ENCODE measurements around the gene NISCH.
A peak's percentile ranks its signal among the peaks of the same experiment; 100 is the strongest.

Gene NISCH

GRCh38 chr3:52447512-52448355 is 7.7 kb upstream of the NISCH start:
- DNase-seq = no peak

GRCh38 chr3:52450489-52451236 is 4.7 kb upstream of the NISCH start:
- no peak for DNase-seq

GRCh38 chr3:52451237-52452083 is 3.9 kb upstream of the NISCH start:
- no peak for DNase-seq

- DNase-seq = no peak
These were observed 3.3 kb upstream of the NISCH start for GRCh38 chr3:52452126-52452525.

GRCh38 chr3:52452570-52453221 is 2.7 kb upstream of the NISCH start:
- no peak for DNase-seq

GRCh38 chr3:52453496-52454249 is 1.7 kb upstream of the NISCH start, which contains the start of gene TNNC1:
Gene TNNC1 (minus strand): TSS chr3:52454041. CDS start chr3:52454015, 26 bp downstream.
- peak; percentile 15 for DNase-seq

DNA sequence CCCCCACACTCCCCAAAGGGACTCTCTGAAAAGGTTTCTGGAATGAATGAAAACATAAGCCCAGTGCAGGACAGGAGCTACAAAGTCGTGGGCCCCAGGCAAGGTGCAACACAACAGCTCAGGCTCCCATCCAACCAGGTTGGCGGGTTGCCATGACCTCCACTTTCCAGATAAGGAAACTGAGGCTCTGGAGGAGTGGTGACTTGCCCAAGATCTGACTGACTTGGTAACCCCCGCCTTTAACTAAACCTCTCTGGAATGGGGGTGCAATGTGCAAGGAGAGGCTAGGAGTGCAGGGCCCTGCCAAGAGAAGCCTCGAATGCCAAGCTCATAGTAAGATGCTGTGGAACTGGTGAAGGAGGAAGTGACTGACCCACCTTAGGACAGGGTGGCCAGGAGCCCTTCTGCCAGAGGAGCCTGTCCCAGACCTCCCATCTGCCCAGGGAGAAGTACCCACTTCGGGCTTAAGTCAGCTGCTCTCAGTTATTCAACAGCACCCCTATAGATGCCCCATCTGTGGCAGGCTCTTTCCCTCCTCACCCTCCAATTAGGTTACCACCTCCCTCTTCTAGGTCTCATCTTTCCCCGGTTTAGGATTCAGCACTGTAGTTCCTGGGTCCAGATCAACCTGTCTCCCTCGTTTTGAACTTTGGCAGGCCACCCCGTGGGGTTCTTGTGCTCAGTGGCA is 1.0 kb upstream of the NISCH start:
- DNase-seq = no peak

DNA sequence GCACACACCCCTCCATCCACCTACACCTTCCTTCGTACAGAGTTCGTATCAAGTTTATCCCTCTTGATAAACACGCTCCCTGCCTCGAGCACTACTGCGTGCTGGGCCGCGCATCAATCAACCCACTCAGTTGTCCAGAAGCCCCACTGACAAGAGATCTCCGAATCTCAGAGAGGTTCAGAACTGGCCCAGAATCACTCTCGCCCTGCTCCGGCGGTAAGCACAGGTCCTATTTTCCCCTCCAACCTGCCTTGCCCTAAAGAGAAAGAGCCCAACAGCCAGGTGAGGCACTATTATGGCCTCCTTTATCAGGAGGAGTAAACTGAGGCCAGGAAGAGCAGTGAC is 494 bp upstream of the NISCH start:
- no peak for DNase-seq

DNA sequence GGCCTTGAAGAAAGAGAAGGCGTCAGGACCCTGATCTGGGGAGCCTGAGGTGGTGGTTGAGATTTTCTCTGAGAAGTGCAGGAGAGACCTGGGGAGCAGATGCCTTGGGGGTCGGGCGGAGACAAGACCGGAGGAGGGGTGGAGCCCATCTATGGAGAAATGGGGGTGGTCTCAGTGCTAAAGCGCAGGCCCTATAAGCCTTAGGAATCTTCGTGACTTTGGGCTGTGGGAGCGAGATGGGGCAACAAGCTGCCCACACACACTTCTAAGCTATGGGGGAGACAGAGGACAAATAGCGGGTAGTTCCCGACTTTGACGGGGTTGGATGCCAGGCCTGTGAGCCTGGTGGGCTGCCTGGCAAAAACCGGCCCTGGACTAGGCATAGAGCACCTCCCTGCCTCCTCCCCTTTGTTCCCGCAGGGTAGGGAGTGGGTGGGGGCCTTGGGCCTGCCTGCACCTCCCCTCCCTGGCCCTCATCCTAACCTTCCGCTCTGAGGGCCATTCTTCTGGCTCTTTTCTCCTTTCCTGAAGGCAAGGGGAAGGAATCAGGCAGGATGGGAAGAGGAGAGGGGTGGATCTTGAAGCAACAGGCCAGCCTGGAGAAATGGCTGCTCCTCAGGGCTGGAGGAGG is 880 bp downstream of the NISCH start:
- DNase-seq = peak; percentile 67

DNA sequence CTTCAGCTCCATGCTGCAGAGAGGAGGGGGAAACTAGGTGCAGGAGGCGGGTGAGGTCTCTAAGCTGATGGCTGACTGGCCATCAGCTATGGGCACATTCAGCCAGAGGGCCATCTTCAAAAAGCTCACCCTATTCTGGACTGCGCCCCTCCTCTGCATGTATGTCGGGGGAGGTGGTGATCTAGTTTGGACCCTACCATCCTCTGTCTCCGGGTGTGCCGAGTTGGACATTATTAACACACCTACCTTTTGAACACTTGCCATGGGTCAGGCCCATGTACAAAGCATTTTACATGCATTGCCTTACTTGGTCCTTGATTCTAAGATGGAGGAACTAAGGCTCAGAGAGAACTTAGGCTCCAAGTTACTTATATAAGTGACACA is 1.4 kb downstream of the NISCH start:
- peak; percentile 36 for DNase-seq

GRCh38 chr3:52458031-52458760 is 2.8 kb downstream of the NISCH start:
- DNase-seq = peak; percentile 56

DNA sequence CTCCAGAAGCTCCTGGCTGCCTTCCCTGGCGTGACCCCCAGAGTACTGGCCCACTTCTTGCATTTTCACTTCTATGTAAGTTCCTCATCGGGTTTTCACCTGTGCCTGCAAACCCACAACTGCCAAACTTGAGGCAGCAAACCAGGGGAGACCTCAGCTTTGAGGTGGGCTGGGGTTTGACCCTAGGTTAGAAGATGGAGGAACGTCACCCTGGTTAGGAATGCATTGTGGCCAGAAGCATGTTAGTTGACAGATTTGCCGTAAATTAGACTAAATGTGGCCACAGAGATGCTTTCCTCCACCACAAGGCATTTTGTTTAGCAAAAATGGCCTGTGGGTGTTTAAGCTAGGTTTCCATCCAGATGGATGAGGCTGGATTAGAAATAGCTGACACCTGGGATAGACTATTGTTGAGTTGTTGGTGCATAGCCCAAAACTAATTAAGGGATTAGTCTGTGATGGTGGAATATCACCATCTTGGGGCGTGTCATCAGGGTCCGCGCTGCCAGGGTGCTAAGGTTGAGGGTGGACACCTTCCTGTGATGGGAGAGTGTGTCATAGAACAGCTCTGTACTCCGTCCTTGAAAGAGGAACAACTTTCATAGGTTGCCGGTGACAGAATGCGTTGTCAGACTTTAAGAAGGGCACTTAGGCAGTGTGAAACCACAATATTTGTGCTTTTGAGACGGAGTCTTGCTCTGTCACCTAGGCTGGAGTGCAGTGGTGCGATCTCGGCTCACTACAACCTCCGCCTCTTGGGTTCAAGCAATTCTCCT is 3.6 kb downstream of the NISCH start:
- peak; percentile 91 for DNase-seq

GRCh38 chr3:52461874-52462273 is 6.5 kb downstream of the NISCH start:
- DNase-seq = no peak

DNA sequence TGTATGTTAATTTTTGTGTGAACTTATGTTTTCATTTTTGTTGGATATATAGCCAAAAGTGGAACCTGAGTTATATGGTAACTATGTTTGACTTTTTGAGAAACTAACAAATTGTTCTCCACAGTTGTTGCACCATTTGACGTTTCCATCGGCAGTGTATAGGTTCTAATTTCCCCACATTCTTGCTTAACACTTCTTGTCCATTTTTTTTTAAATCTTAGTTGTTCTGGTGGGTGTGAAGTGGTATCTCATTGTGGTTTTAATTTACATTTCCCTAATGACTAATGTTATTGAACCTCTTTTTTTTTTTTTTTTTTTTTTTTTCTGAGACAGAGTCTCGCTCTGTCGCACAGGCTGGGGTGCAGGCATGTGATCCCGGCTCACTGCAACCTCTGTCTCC is 8.0 kb downstream of the NISCH start:
- no peak for DNase-seq

GRCh38 chr3:52468336-52468735 is 12.9 kb downstream of the NISCH start:
- DNase-seq = peak; percentile 97

GRCh38 chr3:52469001-52469400 is 13.6 kb downstream of the NISCH start:
- DNase-seq = peak; percentile 96

DNA sequence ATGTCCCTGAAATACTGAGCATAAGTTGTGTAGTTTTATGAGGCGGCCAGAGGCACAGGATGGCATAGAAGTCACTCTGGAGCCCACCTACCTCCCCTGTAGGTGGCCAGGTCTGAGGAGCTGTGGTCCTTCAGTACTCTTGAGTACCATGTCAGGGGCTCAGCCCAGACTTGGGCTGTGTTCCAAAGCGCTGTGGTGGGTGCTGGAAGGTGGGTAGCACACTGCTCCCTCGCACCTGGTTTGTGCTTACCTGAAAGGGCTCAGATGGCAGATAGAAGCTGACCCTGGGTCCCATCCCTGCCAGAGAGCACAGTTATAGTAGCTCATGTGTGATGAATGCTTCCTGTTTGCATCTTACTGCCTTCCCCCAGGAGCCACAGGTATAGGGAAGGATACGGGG is 15.5 kb downstream of the NISCH start:
- DNase-seq = no peak

- DNase-seq = no peak
These were observed 16.2 kb downstream of the NISCH start for GRCh38 chr3:52471371-52472238.

All from NCI-H82 (cell line).